Peyer's patch (tissue), 4 donors: ENCODE measurements around the gene NPFFR1.

Source experiments
- POLR2A ChIP-seq, 2 donors: fragments of 450-650 bp; IDR thresholded peaks; one replicate each; pipeline ENCODE4 v1.5.1; 2017; ENCODE audit warnings: antibody characterized with exemption in 2 of 2, mild to moderate bottlenecking in 2 of 2, moderate library complexity in 2 of 2
- TF ChIP-seq, protein P1 (sequence below), 6 experiments: fragments of 450-650 bp in 4 of 6; fragments of 200-600 bp in 2 of 6; sonication (generic) in 1 of 6; IDR thresholded peaks; one replicate each; pipeline ENCODE4 v1.5.1; 2017 to 2019; ENCODE audit warnings: antibody characterized with exemption in 6 of 6, mild to moderate bottlenecking in 3 of 6, moderate library complexity in 1 of 6

DNA sequence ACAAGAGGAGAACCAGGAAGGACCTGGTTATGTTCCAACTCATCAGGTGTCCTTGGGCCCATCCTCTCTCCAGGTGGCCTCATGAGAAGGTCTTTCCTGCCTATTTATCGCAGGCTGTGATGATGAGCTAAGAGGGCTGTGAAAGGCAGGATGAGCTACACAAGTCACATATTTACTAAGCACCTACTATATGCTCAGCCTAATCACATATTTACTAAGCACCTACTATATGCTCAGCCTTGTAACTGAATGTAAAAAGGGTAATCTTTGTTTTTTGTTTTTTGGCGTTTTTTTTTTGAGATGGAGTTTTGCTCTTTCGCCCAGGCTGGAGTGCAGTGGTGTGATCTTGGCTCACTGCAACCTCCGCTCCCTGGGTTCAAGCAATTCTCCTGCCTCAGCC is 44.2 kb upstream of the NPFFR1 start:
- TF ChIP-seq, protein P1, sequence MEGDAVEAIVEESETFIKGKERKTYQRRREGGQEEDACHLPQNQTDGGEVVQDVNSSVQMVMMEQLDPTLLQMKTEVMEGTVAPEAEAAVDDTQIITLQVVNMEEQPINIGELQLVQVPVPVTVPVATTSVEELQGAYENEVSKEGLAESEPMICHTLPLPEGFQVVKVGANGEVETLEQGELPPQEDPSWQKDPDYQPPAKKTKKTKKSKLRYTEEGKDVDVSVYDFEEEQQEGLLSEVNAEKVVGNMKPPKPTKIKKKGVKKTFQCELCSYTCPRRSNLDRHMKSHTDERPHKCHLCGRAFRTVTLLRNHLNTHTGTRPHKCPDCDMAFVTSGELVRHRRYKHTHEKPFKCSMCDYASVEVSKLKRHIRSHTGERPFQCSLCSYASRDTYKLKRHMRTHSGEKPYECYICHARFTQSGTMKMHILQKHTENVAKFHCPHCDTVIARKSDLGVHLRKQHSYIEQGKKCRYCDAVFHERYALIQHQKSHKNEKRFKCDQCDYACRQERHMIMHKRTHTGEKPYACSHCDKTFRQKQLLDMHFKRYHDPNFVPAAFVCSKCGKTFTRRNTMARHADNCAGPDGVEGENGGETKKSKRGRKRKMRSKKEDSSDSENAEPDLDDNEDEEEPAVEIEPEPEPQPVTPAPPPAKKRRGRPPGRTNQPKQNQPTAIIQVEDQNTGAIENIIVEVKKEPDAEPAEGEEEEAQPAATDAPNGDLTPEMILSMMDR (IDR thresholded peaks at IDR 0.05): no peak
- TF ChIP-seq POLR2A (IDR thresholded peaks at IDR 0.05): no peak
